D721Med (cell line): ENCODE measurements around the gene CD82.

ENCODE experiments used
- DNase-seq: peaks from one replicate; pipeline ENCODE4 v3.0.0; 2011; ENCODE audit warnings: low spot score; ENCODE audit not compliant: insufficient read length
- FAIRE-seq: peaks from 2 replicates; lab custom pipeline; 2011; peaks lifted over from hg19 to GRCh38; lab: Jason Lieb, UNC
- CTCF ChIP-seq: IDR thresholded peaks from 2 replicates; pipeline ENCODE4 v1.5.1; 2012; ENCODE audit warnings: mild to moderate bottlenecking, control low read depth; ENCODE audit not compliant: insufficient read depth; ENCODE audit errors: missing control alignments

The CD82 gene

DNA sequence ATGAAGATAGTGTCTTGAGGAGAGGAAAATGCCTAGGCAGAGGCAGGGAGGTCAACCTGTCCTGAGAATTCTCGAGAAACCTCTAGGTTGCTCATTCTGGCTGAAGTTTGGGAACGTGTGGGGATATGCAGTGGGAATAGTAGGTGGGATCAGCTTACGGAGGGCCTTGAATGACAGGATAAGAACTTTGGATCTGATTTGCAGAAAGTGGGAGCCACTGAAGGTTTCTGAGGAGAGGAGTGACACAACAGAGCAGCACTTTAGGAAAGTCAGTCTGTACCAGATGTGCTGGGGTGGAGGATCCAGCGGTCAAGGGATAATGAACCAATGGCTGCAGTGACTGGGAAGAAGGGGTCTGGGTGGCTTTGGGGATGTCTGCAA, 2.4 kb downstream of the CD82 start:
- TF ChIP-seq CTCF, result no peak
- FAIRE-seq (no peak), DNase-seq (no peak)

GRCh38 chr11:44568331-44568657, 2.8 kb downstream of the CD82 start:
- TF ChIP-seq CTCF, result no peak
- DNase-seq (no peak), FAIRE-seq (no peak)

DNA sequence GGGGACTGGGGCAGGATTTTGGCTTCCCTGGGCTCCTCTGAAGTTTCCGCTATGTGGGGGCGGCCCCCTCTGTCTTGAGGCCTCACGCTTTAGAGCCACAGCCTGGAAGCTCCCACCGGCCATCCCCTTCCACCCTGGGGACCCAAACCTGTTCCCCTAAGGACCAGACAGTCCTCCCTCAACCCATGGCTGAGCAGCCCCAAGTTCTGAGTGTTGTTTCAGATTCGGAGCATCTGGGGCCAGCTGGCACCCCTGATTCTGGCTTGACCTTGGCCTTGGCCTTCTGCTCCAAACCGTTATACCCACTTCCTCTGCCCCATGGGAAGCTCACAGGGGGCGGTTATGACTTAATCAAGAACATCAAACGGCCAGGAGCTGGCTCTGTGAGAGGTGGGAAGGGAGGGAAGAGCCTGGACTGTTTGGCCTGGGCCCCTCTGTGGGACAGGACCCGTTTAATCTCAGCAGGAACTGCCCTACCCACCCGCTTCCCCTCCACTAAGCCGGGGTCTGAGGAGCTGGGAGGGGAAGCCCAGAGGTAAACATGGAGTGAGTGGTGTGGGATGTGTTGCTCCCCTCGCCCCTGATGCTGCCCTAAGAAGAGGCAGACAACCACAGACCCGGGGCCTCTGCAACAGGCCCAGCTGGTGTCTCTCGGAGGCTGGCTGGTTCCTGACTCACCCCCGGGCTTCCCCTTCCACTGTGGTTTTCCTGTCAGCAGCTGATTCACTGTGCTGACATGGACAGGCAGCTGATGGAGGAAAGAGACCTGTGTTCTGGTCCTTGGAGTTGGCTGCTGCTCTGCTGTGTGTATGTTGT, 3.4 kb downstream of the CD82 start:
- no peak for FAIRE-seq
- DNase-seq, result no peak
- no peak for TF ChIP-seq CTCF

DNA sequence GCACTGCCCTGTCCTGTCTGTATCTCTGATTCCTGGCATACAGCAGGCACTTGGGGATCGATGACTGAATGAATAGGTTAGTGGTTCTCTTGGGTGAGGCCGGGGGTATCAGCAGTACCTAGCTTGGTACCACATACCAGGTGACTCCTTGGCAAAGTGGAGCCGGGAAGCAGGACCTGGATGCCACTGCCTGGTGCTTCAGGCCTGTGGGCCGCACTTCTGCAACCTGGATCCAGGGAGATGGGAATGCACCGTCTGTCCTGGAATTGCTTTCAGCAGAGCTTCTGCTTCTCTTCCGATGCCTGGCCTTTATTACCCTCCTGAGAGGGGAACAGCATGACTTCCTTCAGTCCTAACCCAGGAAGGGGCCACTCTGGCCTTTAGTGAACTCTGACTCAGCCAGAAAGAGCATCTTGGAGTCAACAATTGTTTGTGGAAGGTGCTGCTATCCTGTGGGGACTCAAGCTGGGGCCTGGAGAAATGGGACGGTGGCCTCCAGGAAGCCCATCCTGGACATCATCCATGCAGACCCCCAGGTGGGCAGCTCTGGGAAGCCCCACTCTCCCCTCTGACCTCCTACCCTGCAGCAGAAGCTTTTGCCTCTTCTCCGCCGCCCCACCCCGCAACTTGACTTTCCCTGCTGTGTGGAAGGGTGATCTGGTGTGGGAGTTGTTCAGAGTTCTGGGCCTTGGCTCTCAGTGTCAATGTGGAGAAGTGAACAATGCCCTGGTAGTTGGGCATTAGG, 5.1 kb downstream of the CD82 start:
- no peak for TF ChIP-seq CTCF
- DNase-seq, result no peak
- no peak for FAIRE-seq

DNA sequence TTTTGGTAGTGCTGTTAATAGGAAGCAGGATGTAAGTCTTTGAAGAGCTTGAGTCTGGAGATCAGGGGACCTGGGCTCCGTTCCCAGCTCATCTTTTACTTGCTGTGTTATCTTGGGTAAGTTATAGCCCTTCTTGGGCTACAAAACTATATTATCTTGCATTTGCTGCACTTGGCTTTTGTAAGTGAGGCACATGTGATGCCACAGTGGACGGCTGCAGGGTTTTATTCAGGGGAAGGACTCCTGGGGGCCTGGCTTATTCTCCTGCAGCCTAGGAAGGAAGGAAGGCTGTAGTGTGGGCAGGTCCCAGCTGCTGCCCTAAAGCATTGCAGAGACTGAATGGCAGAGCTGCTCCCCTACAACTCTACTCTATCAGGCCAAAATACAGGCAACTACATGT, 6.4 kb downstream of the CD82 start:
- no peak for TF ChIP-seq CTCF
- no peak for FAIRE-seq
- no peak for DNase-seq

- FAIRE-seq (no peak), DNase-seq (no peak)
- TF ChIP-seq CTCF, result no peak
Observed at GRCh38 chr11:44572436-44572835, 7.0 kb downstream of the CD82 start.

DNA sequence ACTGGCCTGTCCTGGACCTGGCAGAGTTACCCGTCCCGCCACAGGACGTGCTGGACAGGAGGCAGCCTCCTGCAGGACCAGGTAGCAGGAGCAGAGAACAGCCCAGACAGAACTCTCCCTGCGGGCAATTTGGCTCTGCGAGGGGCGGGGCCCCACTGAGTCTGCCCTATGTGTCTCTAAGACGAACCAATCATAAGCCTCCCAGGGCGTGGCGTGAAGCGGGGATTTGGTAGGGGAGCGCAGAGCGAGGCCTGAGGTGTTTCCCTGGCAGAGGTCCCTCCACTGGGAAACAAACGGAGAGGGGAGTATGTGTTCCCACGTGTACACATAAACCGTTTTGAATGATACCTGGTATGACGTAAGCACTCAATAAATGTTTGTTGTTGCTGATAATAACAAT, 7.4 kb downstream of the CD82 start:
- TF ChIP-seq CTCF, result no peak
- FAIRE-seq (no peak), DNase-seq (no peak)
